NCI-H510A (cell line): ENCODE data around the gene NR2C1.
"Not testable (repeated sequence)": the region's sequence is repeated elsewhere in the genome, so short reads cannot be mapped to it uniquely, and the experiment has no call there.

Experiments
- DNase-seq: peaks from one replicate; lab custom pipeline; 2025; lab: John Stamatoyannopoulos, UW

Gene NR2C1

DNA sequence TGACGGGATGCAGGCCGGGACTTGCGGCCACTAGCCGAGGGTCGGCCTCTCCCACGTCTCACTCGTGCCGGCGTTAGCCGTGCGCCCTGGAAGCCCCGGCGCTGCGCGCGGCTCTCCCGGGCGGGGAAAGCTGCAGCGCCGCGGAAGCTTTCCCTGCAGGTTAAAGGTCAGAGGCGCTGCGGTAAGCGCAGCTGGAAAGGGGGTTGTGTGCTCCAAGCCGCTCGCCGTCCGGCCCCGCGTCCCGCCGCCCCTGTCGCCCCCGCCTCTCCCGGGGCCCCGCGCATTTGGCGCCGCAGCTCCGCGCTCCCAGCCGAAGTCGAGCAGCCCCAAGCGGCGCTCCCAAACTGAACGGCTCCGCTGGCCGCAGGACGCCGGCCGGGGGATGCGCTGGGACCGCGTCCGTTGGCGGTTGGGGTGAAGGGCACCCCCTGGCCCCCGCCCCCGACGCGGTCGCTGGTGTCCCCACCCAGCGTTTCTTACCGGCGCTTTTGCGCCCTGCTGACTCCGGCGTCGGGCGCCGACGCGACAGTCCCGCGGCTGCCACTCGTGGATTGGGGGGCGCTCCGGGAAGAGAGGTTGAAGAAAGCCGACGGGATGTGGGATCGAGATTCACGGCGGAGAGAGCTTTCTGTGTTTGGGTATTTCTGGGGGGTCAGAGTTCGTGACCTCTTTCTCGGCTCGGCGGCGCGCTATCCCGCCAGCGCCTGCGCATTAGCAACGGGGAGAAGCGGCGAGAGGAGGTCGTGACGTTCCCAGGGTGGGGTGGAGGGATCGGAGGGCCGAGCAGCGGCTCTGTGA, at the start of gene NR2C1:
NR2C1 (minus strand) TSS at position 719 of the 798 bp plus-strand sequence. CDS start 6,234 bp downstream, outside the sequence.
- DNase-seq = peak; percentile 93

DNA sequence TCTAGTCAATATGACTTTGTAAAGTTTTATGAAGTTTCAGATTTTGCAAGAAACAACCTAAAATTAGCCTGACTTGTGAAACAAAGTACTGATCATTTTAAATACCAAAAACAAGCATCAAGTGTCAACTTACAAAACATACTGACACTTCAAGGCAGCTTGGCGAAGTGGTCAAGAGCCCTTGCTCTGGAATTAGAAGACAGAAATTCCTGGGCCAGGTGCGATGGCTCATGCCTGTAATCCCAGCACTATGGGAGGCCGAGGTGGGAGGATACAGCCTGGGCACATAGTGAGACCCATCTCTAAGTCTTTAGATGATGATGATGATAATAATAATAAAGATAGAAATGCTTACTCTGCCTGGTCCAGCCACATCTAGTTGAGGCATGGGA, 45.4 kb upstream of the NR2C1 start:
- no peak for DNase-seq

GRCh38 chr12:95118138-95118787, 44.8 kb upstream of the NR2C1 start:
- no peak for DNase-seq

DNA sequence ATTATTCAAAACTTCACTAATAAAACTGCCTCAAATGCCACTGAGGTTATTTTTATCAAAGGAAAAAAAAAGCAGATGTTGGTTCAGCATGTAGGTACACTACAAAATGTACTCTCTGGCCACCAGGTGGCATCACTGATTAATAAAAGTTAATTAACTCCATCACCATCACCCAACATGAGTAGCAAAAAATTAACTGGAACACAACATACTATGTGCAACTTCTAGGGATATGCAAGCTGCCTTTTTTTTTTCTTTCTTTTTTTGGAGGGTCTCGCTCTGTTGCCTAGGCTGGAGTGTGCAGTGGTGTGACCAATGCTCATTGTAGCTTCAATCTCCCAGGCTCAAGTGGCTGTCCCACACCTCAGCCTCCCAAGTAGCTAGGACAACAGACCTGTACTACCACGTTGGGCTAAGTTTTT, 43.8 kb upstream of the NR2C1 start:
- peak; percentile 28 for DNase-seq

DNA sequence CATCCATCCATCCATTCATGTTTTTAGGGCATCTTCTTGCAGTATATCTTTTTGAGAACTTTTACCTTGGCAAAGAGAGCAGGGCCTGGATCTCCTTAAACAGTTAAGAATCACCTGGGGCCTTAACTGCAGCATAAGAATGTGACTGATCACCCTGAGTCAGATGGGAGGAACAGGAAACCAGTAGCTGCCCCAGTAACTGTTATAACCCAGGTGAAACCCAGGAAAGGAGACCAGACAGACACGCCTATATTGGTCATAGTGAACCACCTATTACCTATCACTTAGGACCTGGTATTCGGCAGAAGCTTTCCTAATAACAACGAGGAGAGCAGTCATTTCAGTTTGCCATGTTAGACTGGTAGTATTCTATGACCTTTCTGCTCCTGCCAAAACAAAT, 43.4 kb upstream of the NR2C1 start:
- no peak for DNase-seq

- DNase-seq = no peak
Observed at GRCh38 chr12:95116341-95116740, 42.9 kb upstream of the NR2C1 start.

DNA sequence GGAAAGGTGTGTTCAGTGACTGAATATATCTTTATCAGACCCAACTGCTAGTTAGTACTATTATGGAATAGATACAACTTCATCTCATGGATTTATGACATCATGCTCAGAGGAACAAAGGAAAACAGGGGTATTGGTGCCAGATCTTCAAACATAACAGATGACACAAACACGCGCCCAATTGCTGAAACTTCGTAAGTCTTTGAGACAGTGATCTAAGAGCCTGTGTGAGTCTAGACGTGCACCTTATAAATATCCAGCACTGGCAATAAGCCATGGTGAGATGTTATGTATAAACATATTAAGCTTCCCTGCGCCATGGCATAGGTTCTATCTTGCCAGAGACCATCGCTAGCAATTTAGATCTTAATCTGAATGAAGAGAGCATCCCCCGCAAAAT, 42.2 kb upstream of the NR2C1 start:
- DNase-seq = no peak

DNA sequence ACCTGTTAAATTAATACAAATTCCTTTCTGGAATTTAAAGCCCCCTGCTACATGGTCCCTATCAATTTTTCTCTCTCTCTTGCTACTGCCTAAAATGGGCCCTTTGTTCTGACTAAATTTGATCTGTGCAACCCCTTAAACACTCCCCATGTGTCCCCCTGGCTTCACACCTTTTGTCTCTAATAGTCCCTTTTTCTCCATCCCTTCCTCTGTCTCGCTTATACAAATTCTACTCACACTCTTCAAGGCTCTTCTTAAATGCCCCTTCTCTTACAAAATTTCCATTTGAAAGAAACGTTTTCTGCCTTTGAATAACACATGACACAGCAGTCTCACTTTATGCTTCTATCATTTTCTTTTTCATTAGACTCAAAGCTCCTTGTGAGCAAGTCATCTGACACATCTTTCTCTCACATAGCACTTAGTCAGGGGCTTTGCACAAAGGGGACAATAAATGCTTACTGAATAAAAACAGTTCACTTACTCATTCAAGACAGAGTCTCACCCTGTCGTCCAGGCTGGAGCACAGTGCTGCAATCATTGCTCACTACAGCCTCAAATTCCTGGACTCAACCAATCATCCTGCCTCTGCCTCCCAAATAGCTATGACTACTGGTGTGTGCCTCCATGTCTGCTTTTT, 41.5 kb upstream of the NR2C1 start:
- no peak for DNase-seq

GRCh38 chr12:95107362-95107761, 33.9 kb upstream of the NR2C1 start:
- DNase-seq = no peak

GRCh38 chr12:95105540-95105939, 32.1 kb upstream of the NR2C1 start:
- no peak for DNase-seq

- no peak for DNase-seq
Observed at GRCh38 chr12:95104919-95105452, 31.6 kb upstream of the NR2C1 start.

- peak; percentile 76 for DNase-seq
Observed at GRCh38 chr12:95102916-95103671, 29.7 kb upstream of the NR2C1 start.

DNA sequence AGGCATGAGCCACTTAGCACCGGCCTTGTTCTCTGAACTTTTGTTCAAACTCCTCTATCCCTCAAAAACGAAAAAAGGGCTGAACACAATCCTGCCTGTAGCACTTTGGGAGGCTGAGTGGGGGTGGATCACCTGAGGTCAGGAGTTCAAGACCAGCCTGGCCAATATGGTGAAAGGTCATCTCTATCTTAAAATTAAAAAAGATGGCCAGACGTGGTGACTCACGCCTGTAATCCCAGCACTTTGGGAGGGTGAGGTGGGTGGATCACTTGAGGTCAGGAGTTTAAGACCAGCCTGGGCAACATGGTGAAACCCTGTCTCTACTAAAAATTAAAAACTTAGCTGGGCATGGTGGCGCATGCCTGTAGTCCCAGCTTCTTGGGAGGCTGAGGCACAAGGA, 28.5 kb upstream of the NR2C1 start:
- DNase-seq = not testable (repeated sequence)

GRCh38 chr12:95100264-95101190, 27.1 kb upstream of the NR2C1 start:
- DNase-seq = no peak

DNA sequence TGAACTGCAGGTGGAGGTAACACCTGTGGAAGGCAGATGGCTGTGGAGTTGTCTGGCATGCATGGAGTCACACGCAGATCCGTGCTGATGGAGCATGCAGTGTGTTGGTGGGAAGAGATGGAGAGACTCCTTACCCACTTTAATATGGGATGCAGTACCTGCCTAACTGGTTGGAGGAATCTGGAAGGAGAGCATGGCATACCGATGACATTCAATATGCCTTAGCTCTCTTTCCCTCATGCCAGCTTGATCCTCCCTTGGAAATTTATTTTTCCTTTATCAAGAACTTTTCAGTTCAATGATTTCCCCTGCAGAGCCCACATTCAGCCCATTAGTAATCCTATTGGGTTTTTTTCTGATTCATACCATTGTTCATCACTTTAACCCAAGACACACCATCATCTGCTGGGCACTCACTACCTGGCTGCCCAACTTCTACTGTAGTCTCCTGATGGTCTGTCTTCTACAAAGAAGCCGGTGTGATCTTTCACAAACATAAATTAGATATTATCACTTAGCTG, 25.9 kb upstream of the NR2C1 start:
- no peak for DNase-seq

- no peak for DNase-seq
Observed at GRCh38 chr12:95096852-95097251, 23.4 kb upstream of the NR2C1 start.

- DNase-seq = no peak
Observed at GRCh38 chr12:95096378-95096777, 23.0 kb upstream of the NR2C1 start.

- not testable (repeated sequence) for DNase-seq
Observed at GRCh38 chr12:95095866-95096265, 22.4 kb upstream of the NR2C1 start.

DNA sequence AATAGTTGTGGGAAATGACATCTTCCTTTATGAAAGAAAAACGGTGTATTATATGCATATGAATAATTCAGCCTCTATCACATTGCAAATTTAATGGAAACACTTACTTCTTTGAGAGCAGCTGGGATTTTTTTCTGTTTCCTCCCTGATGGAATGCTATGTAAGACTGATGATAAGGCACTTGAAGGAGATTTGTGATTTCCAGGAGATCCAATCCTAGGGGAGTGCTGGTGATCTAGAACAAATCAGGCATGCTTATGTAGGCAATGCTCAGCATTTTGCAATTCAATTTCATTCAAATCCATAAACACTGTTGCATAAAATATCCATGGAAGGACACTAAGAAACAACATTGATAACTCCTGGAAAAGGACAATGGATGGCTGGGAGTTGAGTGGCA, 16.0 kb upstream of the NR2C1 start:
- no peak for DNase-seq

DNA sequence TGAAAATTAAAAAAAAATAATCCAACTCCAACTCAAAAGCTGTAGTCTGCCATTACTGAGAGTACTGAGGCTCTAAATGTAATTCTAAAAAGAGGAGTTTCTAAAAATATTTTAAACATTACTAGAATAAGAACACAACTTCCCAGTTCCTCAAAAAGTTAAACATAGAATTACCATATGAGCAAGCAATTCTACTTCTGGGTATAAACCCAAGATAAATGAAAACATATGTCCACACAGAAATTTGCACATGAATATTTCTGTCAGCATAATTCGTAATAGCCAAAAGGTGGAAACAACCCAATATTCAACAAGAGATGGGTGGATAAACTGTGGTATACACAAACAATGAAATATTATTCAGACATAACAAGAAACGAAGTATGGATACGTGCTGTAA, 15.0 kb upstream of the NR2C1 start:
- DNase-seq = no peak

DNA sequence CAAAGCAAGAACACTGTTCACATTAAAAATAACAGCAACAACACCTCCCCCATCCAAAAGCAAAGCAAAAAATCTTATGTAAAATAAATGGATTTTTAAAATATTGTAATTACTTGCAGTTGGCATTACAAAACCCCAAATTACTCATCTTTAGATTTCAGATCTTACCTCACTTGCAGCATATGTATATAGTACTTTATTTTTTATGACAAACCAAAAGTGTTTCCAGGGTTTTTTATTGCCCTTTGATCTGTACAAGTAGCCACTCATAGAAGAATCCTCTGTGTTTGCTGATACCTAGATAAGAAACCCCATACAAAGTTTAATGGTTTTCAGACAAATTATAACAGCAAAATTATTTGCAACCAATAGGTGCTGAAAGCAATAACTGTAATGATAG, 12.2 kb upstream of the NR2C1 start:
- DNase-seq = no peak
